A549 treated with dexamethasone at 1 μM for 4 hours (cell line): ENCODE data around the gene NEU4. TPM values are rescaled to one million over a fixed set of nuclear protein-coding genes. Genes with fewer than 3 reads are reported as not detected.

Experiments used
- total RNA-seq: library from RNA; stranded (reverse); fragments of 200-300 nt; extraction: Qiagen RNA extraction; gene quantifications from 5 replicates; pipeline ENCODE4 v1.2.3, GENCODE V29; 2022

NEU4 gene, protein sequence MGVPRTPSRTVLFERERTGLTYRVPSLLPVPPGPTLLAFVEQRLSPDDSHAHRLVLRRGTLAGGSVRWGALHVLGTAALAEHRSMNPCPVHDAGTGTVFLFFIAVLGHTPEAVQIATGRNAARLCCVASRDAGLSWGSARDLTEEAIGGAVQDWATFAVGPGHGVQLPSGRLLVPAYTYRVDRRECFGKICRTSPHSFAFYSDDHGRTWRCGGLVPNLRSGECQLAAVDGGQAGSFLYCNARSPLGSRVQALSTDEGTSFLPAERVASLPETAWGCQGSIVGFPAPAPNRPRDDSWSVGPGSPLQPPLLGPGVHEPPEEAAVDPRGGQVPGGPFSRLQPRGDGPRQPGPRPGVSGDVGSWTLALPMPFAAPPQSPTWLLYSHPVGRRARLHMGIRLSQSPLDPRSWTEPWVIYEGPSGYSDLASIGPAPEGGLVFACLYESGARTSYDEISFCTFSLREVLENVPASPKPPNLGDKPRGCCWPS
- 0.25 to 0.34 TPM (median 0.27 TPM) in 4 of 5 replicates, not detected in the other for total RNA-seq

GRCh38 chr2:241808721-241809382 is at the start of gene NEU4:
Gene NEU4, plus strand, starts transcription at chr2:241809193. Its CDS starts 5,292 bp downstream, at chr2:241814485.

DNA sequence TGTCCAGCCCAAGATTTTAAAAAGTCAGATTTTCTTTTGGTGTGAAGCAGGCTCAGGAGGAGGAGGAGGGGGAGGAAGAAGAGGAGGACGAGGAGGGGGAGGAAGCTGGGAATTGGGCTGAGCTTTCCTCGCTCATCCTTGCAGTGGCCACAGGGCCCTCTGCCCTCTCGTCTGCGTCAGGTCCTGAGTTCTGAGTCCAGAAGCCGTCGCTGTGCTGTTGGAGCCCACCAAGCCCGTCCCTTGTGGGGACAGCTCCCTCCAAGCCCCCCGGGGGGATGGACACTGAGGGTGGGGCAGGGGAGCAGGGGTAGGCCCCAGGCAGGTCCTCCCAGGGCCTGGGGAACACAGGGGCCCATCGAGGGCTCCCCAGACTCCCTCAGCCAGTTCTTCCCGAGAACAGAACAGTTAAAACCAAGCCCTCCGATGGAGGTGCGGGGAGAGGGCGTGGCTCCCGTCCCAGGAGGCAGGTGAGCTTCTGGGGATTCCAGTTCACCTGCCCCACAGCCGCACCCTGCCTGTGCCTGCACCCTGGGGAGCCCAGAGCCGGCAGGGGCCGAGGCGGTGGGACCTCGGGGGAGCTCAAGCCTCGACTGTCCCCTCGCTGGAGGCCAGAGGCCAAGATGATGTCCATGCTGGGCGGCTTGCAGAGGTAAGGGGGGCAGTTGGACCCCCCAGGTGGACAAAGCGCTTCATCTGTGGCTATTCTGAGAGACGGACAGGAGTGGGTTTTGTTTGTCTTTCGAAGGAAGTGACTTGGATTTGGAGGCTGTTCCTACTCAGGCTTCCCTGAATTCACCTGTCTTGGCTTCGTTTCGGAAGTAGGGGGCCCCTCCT is 32.4 kb upstream of the NEU4 start, which contains the start of gene GAL3ST2:
Gene GAL3ST2 (plus strand): TSS at position 487 of the 834 bp plus-strand sequence. CDS start 134 bp downstream, at position 621.

GRCh38 chr2:241858206-241859016 is 49.4 kb downstream of the NEU4 start, which contains the start of gene PDCD1:
Gene PDCD1, minus strand, starts transcription at chr2:241858894. Its CDS starts 56 bp downstream, at chr2:241858838.

Other genes starting within 250 kb of the NEU4 start
- 61.5 to 88.4 TPM (median 82.3 TPM) in 5 replicates for gene THAP4, start 172.0 kb upstream of the NEU4 start, total RNA-seq
- gene ATG4B, start 171.5 kb upstream of the NEU4 start, total RNA-seq: 46.5 to 61.0 TPM (median 51.5 TPM) in 5 replicates
- 111 to 129 TPM (median 113 TPM) in 5 replicates for gene DTYMK, start 122.4 kb upstream of the NEU4 start, total RNA-seq
- 21.3 to 26.7 TPM (median 23.5 TPM) in 5 replicates for gene ING5, start 107.2 kb upstream of the NEU4 start, total RNA-seq
- gene D2HGDH, start 74.6 kb upstream of the NEU4 start, total RNA-seq: 5.1 to 10.6 TPM (median 8.5 TPM) in 5 replicates
- gene GAL3ST2, start 32.4 kb upstream of the NEU4 start, total RNA-seq: 0.15 to 0.27 TPM (median 0.25 TPM) in 5 replicates
- 0.03 TPM in 1 of 5 replicates, not detected in the others for gene PDCD1, start 49.7 kb downstream of the NEU4 start, total RNA-seq
- not detected in 5 replicates for gene RTP5, start 60.5 kb downstream of the NEU4 start, total RNA-seq